Fibroblast of pulmonary artery (primary cell): ENCODE results near the gene MRPL4.

ENCODE experiments used
- DNase-seq: peaks from one replicate; pipeline ENCODE4 v3.0.0-alpha.2; 2010; ENCODE audit warnings: low read depth
- H3K4me3 ChIP-seq: replicated peaks from 2 replicates; pipeline ENCODE4 v1.5.1; 2011; ENCODE audit warnings: low read depth, mild to moderate bottlenecking, control low read depth, low read length, moderate library complexity
- TF ChIP-seq, protein P1 (sequence below): IDR thresholded peaks from 2 replicates; pipeline ENCODE4 v1.5.1; 2011; ENCODE audit warnings: mild to moderate bottlenecking, control low read depth, low read length, inconsistent platforms; ENCODE audit errors: missing control alignments

Gene MRPL4

DNA sequence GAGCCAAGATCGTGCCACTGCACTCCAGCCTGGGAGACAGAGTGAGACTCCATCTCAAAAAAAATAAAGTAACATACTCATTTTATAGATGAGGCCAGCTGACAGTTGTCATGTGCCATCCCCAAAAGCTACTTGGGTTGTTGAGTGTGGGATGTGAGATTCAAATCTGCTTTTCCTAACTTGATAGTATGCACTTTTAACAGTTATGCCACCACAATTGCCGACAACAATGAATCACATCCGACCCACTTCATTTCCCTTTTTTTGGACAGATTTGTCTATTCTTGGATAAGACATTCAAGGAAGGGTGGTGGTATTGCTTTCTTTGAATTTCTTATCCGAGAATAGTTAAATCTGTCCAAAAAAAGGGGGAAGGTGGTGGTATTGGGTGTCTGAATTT lies 41.0 kb upstream of the MRPL4 start:
- TF ChIP-seq, protein P1, sequence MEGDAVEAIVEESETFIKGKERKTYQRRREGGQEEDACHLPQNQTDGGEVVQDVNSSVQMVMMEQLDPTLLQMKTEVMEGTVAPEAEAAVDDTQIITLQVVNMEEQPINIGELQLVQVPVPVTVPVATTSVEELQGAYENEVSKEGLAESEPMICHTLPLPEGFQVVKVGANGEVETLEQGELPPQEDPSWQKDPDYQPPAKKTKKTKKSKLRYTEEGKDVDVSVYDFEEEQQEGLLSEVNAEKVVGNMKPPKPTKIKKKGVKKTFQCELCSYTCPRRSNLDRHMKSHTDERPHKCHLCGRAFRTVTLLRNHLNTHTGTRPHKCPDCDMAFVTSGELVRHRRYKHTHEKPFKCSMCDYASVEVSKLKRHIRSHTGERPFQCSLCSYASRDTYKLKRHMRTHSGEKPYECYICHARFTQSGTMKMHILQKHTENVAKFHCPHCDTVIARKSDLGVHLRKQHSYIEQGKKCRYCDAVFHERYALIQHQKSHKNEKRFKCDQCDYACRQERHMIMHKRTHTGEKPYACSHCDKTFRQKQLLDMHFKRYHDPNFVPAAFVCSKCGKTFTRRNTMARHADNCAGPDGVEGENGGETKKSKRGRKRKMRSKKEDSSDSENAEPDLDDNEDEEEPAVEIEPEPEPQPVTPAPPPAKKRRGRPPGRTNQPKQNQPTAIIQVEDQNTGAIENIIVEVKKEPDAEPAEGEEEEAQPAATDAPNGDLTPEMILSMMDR, result no peak
- no peak for DNase-seq
- no peak overlapping the region for H3K4me3 ChIP-seq

DNA sequence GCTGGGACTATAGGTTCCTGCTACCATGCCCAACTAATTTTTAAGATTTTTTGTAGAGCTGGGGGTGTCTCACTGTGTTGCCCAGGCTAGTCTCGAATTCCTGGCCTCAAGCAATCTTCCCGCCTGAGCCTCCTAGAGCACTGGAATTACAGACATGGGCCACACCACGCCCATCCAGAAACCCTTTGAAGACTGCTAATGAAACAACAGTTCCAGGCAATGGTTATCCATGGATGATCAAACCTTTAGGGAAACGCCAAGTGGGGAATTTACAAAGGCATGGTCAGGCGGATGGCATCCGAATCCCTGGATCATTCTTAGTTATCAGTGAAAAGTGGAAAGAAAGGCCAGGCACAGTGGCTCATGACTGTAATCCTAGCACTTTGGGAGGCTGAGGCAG lies 40.3 kb upstream of the MRPL4 start:
- TF ChIP-seq, protein P1, result no peak
- no peak overlapping the region for H3K4me3 ChIP-seq
- DNase-seq, result no peak

DNA sequence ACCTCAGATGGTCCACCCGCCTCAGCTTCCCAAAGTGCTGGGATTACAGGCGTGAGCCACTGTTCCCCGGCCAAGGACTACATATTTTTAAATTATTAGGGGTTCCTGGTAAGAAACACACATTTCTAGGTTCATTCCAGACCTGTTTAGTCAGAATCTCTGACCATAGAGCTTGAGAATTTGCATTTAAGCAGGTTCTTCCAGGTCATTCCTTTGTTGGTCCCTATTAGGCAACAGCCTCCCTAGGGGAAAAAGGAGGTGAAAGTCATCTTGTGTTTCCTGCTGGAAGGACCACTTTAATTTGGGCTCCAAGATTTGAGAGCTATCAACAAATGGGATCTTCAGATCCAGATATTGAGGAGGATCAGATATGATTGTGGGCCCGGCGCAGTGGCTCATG lies 37.2 kb upstream of the MRPL4 start:
- DNase-seq, result peak; percentile 34
- TF ChIP-seq, protein P1, result no peak

DNA sequence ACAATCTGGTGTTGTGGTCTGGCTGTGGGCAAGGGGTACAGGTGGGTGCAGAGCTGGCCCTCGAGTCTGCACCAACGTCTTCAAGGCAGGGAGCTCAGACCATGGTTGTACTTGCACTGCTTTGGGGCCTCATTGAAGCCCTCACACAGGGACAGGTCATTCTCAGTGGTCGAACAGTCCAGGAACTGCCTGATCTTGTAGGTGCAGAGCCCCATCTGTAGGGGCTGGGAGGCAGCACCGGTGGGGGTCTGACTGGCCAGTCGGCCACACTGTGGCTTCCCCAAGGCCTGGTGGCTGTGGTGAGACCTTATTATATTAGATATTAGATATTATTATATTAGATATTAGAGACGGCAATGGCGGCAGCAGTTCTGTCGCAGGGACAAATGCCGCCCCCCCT lies 34.9 kb upstream of the MRPL4 start:
- no peak for DNase-seq
- H3K4me3 ChIP-seq, result no peak overlapping the region
- TF ChIP-seq, protein P1, result no peak

More for the DNA sequence above, 37.2 kb upstream of the MRPL4 start:
- H3K4me3 ChIP-seq, result no peak overlapping the region

DNA sequence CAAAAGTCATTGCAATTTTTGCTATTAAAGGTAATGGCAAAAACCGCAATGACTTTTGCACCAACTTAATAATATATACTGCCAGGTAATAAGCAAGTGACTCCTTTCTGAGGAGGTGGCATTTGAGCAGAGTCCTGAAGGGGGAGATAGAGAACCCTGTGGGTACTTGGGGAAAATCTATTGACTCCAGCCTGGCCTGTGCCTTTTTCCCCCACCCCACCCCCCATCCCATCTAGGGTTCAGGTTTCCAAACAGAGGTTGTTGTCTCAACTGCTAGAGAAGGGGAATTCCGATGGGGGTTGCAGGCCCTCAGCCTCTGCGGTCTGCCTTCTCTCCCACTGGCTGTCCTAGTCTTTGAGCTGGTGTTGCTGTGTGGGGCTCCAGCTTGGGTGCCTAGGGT lies 32.3 kb upstream of the MRPL4 start:
- TF ChIP-seq, protein P1, result peak; percentile 56
- DNase-seq, result peak; percentile 49
- H3K4me3 ChIP-seq, result no peak overlapping the region

DNA sequence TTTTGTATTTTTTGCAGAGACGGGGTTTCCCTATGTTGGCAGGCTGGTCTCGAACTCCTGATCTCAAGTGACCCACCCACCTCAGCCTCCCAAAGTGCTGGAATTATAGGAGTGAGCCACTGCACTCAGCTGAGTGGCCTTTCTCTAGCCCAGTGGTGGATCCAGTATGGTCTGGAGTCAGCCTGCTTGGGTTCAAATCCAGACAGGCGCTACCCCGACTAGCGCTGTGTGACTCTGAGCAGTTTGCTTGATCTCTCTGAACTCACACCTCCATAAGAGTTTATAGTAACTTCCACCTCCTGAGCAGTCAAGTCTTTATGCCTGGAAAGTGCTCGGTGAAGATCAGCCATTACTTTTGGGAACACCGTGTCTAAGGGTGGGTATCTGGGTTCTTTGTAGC lies 31.3 kb upstream of the MRPL4 start:
- TF ChIP-seq, protein P1, result no peak
- H3K4me3 ChIP-seq, result no peak overlapping the region
- no peak for DNase-seq

DNA sequence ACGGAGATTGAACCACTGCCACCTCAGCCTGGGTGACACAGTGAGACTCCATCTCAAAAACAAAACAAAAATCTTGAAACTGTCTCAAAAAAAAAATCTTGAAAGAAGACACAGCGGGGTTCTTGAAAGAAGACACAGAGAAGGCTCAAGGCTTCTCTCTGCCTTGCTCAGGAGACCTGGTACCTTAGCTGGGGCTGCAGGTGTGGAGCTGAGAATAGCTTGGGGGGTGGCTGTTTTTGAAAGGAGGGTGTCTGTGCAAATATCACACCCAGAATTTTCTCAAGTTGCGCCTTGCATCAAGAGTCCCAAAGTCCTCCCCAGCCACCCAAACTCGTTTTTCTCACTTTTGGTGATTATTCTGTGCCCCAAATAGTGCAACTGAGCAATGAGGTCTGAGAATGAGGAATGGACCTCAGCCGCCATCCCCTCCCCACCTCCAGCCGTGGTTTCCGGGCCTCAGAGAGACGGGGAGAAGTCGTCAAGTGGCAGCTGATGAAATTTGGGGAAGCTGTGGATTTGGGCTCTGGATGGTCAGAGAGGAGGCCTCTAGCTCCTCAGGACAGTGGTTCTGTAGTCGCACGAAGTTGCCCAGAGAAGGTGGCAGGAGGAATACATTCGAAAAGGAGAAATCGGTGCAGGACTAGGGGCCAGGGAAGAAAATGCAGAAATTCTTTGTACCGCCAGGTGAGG lies 29.7 kb upstream of the MRPL4 start:
- TF ChIP-seq, protein P1, result no peak
- no peak overlapping the region for H3K4me3 ChIP-seq
- no peak for DNase-seq
